AG08396 (cell line): ENCODE data around the gene RABIF.
"Not testable (repeated sequence)": the region's sequence is repeated elsewhere in the genome, so short reads cannot be mapped to it uniquely, and the experiment has no call there.

Experiments
- DNase-seq: peaks from one replicate; pipeline ENCODE4 v3.0.0; 2012; ENCODE audit warnings: low spot score, mixed read lengths

RABIF gene

DNA sequence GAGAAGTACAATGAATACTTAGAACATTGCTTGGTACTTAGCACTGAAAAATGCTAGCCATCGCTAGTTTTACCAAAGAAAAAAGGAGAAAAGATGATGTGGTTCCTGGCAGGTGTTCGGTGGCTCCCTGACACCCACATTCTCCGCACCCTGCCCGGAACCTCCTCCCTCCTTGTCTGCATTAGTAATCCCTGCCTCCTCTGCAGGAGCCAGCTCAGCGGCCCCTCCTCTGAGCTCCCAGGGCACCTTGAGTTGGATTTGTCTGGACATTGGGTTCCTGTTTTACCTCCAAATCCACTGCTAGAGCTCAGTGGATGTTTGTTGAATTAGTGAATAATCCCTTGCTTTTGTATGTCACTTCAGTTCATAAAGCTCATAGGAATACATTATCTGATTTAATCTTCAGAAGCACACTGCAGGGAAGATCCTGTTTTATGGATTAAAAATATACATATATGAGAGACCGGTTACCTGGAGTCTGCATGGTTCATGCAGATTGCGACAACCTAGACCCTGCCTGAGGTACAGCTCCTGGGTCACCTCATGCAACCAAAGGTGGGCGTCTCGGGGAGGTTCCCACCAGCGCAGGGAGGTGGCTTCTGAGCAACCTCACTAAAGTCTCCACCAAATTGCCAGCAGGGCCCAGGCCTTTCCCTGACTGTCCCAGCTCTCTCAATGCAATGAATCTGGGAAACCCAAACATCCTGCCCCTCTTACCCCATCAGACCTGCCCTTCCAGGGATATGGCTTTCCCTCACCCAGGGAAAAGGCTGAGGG is 54.0 kb downstream of the RABIF start:
- DNase-seq, result no peak

DNA sequence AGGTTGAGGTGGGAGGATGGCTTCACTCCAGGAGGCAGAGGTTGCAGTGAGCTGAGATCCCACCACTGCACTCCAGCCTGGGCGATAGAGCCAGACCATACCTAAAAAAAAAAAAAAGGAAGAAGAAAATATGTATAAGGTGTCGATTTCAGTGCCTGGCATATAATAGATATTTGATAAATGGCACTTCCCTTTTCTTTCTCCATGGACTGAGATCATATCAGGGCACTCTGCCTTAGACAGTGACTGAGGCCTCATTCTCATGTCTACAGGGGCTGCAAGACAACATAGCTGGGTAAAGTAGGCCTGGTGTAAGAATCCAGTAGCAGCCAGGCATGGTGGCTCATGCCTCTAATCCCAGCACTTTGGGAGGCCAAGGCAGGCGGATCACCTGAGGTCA is 57.0 kb downstream of the RABIF start:
- DNase-seq, result no peak

DNA sequence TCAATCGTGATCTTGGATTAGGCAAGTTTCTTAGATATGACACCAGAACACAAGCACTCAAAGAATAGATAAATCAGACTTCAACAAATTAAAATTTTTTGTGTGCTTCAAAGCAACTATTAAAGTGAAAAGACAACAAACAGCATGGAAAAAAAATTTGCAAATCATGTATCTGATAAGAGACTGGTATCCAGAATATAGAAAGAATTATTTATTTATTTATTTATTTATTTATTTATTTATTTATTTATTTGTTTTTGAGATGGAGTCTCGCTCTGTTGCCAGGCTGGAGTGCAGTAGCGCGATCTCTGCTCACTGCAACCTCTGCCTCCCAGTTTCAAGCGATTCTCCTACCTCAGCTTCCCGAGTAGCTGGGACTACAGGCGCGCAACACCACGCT is 59.7 kb downstream of the RABIF start:
- not testable (repeated sequence) for DNase-seq
